ENCODE measurements around the gene TRAPPC4. TPM values are rescaled to one million over a fixed set of nuclear protein-coding genes. Genes with fewer than 3 reads are reported as not detected.
"Not testable (repeated sequence)": the region's sequence is repeated elsewhere in the genome, so short reads cannot be mapped to it uniquely, and the experiment has no call there.

TRAPPC4 gene
- total RNA-seq, 1 donor from 2014 or later = 60.1 TPM

- POLR2A ChIA-PET = no interaction called here
Observed at GRCh38 chr11:118979434-118979833, 39.1 kb upstream of the TRAPPC4 start.

GRCh38 chr11:118980191-118980881, 38.2 kb upstream of the TRAPPC4 start:
- intact Hi-C loops (cut with micrococcal nuclease) = no loop called here
- POLR2A ChIA-PET = interaction anchor here (0.5 kb wide), 1 partner anchor 37 kb away, joined by 3 read pairs; no protein-coding TSS in a partner anchor
- Mint-ChIP-seq H3K27ac (no peak overlapping the region), H3K36me3 (ENCODE audit: low read depth) (no peaks in the 10 kb centered on the region), H3K4me3 (no peak overlapping the region), H3K27me3 (peaks cover 15% of the 10 kb centered on the region), H3K4me1 (no peaks in the 10 kb centered on the region), H3K9me3 (no peaks in the 10 kb centered on the region)
- DNase-seq (no peak), ATAC-seq (ENCODE audit: low read depth) (no peak)
- TF ChIP-seq CTCF (IDR thresholded peaks at IDR 0.05) = no peak
- CTCF ChIA-PET = no interaction called here

More at GRCh38 chr11:118979434-118979833, 39.1 kb upstream of the TRAPPC4 start:
- H3K36me3 Mint-ChIP-seq (ENCODE audit: low read depth) = no peaks in the 10 kb centered on the region
- no peaks in the 10 kb centered on the region for H3K4me1 Mint-ChIP-seq
- H3K4me3 Mint-ChIP-seq = no peak overlapping the region
- ATAC-seq (ENCODE audit: low read depth) (no peak), DNase-seq (no peak)
- no peaks in the 10 kb centered on the region for H3K9me3 Mint-ChIP-seq
- TF ChIP-seq CTCF (IDR thresholded peaks at IDR 0.05) = no peak
- H3K27ac Mint-ChIP-seq = no peak overlapping the region
- intact Hi-C loops (cut with micrococcal nuclease) = no loop called here
- peaks cover 21% of the 10 kb centered on the region for H3K27me3 Mint-ChIP-seq
- CTCF ChIA-PET = no interaction called here

GRCh38 chr11:118984337-118984736, 34.2 kb upstream of the TRAPPC4 start:
- H3K9me3 Mint-ChIP-seq; H3K27ac Mint-ChIP-seq; ATAC-seq (ENCODE audit: low read depth); POLR2A ChIA-PET; H3K4me3 Mint-ChIP-seq; DNase-seq; intact Hi-C loops (cut with micrococcal nuclease); H3K36me3 Mint-ChIP-seq (ENCODE audit: low read depth); H3K4me1 Mint-ChIP-seq; H3K27me3 Mint-ChIP-seq; CTCF ChIA-PET: not testable (repeated sequence)

GRCh38 chr11:118984825-118985224, 33.7 kb upstream of the TRAPPC4 start:
- Mint-ChIP-seq H3K27me3 (no peaks in the 10 kb centered on the region), H3K27ac (no peak overlapping the region), H3K9me3 (no peaks in the 10 kb centered on the region), H3K4me1 (no peaks in the 10 kb centered on the region), H3K4me3 (no peak overlapping the region), H3K36me3 (ENCODE audit: low read depth) (no peaks in the 10 kb centered on the region)
- DNase-seq = no peak
- no peak for ATAC-seq (ENCODE audit: low read depth)
- no peak for TF ChIP-seq CTCF (IDR thresholded peaks at IDR 0.05)
- ChIA-PET POLR2A (no interaction called here), CTCF (no interaction called here)
- intact Hi-C loops (cut with micrococcal nuclease) = no loop called here

GRCh38 chr11:118988280-118988679, 30.3 kb upstream of the TRAPPC4 start:
- Mint-ChIP-seq H3K4me1 (no peaks in the 10 kb centered on the region), H3K36me3 (ENCODE audit: low read depth) (no peaks in the 10 kb centered on the region), H3K27me3 (no peaks in the 10 kb centered on the region), H3K27ac (no peak overlapping the region), H3K9me3 (no peaks in the 10 kb centered on the region), H3K4me3 (no peak overlapping the region)
- DNase-seq = no peak
- intact Hi-C loops (cut with micrococcal nuclease) = no loop called here
- ATAC-seq (ENCODE audit: low read depth) = no peak
- CTCF ChIA-PET = no interaction called here
- POLR2A ChIA-PET = no interaction called here
- TF ChIP-seq CTCF (IDR thresholded peaks at IDR 0.05) = no peak

- ATAC-seq (ENCODE audit: low read depth); H3K27me3 Mint-ChIP-seq; DNase-seq; H3K4me3 Mint-ChIP-seq; H3K4me1 Mint-ChIP-seq; CTCF ChIA-PET; H3K9me3 Mint-ChIP-seq; POLR2A ChIA-PET; H3K27ac Mint-ChIP-seq; H3K36me3 Mint-ChIP-seq (ENCODE audit: low read depth): not testable (repeated sequence)
- intact Hi-C loops (cut with micrococcal nuclease) = loop anchor here (10.0 kb wide), 1 partner anchor 63 kb away; the partner anchor contains the start of gene HYOU1
Observed at GRCh38 chr11:118991486-118992038, 27.0 kb upstream of the TRAPPC4 start.

Measured in activated B cell treated with CpG ODN at 0.5 μM for 24 hours (primary cell).